ENCODE measurements around the gene SP1. TPM values are rescaled to one million over a fixed set of nuclear protein-coding genes. Genes with fewer than 3 reads are reported as not detected.

Gene SP1
- total RNA-seq, 1 donor from 2014 or later = 27.4 TPM

GRCh38 chr12:53461059-53461458, 81.1 kb downstream of the SP1 start:
- H3K27me3 ChIP-seq (ENCODE audit: low read depth) = no peaks in the 10 kb centered on the region
- intact Hi-C loops (cut with micrococcal nuclease) = no loop called here
- no peak for TF ChIP-seq CTCF (IDR thresholded peaks at IDR 0.05; ENCODE audit: borderline replicate concordance)
- no peaks in the 10 kb centered on the region for H3K9me3 ChIP-seq (replicated peaks)
- peak overlapping the region; percentile 34 for H3K4me3 ChIP-seq
- DNase-seq = peak; percentile 43
- peak overlapping the region; percentile 69 for H3K27ac ChIP-seq (replicated peaks)
- H3K4me1 ChIP-seq = peaks cover 89% of the 10 kb centered on the region
- peaks cover 100% of the 10 kb centered on the region for H3K36me3 ChIP-seq

DNA sequence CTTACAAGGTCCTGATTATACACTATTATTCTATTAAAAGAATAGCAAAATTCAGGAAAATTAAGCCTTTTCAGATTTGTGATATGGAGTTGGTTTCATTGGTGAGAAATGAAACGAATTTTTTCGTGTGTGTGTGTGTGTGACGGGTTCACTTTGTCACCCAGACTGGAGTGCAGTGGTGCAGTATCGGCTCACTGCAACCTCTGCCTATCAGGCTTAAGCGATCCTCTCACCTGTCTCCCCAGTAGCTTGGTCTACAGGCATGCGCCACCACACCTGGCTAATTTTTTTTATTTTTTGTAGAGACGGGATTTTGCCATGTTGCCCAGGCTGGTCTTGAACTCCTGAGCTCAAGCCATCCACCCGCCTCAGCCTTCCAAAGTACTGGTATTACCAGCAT, 81.6 kb downstream of the SP1 start:
- Histone ChIP-seq H3K4me3 (peak overlapping the region; percentile 34), H3K4me1 (peaks cover 89% of the 10 kb centered on the region), H3K9me3 (replicated peaks) (no peaks in the 10 kb centered on the region), H3K27ac (replicated peaks) (peak overlapping the region; percentile 69), H3K36me3 (peaks cover 100% of the 10 kb centered on the region), H3K27me3 (ENCODE audit: low read depth) (no peaks in the 10 kb centered on the region)
- no peak for TF ChIP-seq CTCF (IDR thresholded peaks at IDR 0.05; ENCODE audit: borderline replicate concordance)
- DNase-seq = no peak
- intact Hi-C loops (cut with micrococcal nuclease) = no loop called here

- H3K9me3 ChIP-seq (replicated peaks) = no peaks in the 10 kb centered on the region
- H3K4me1 ChIP-seq = peaks cover 95% of the 10 kb centered on the region
- no peak overlapping the region for H3K4me3 ChIP-seq
- peak overlapping the region; percentile 69 for H3K27ac ChIP-seq (replicated peaks)
- H3K27me3 ChIP-seq (ENCODE audit: low read depth) = no peaks in the 10 kb centered on the region
- H3K36me3 ChIP-seq = peaks cover 100% of the 10 kb centered on the region
- intact Hi-C loops (cut with micrococcal nuclease) = no loop called here
- DNase-seq = no peak
- no peak for TF ChIP-seq CTCF (IDR thresholded peaks at IDR 0.05; ENCODE audit: borderline replicate concordance)
These were observed 83.0 kb downstream of the SP1 start for GRCh38 chr12:53462935-53463334.

GRCh38 chr12:53463802-53464560, 84.0 kb downstream of the SP1 start:
- Histone ChIP-seq H3K27me3 (ENCODE audit: low read depth) (no peaks in the 10 kb centered on the region), H3K9me3 (replicated peaks) (no peaks in the 10 kb centered on the region), H3K36me3 (peaks cover 100% of the 10 kb centered on the region), H3K4me3 (no peak overlapping the region), H3K27ac (replicated peaks) (peak overlapping the region; percentile 69), H3K4me1 (peaks cover 98% of the 10 kb centered on the region)
- intact Hi-C loops (cut with micrococcal nuclease) = no loop called here
- no peak for TF ChIP-seq CTCF (IDR thresholded peaks at IDR 0.05; ENCODE audit: borderline replicate concordance)
- no peak for DNase-seq

- Histone ChIP-seq H3K4me1 (peaks cover 98% of the 10 kb centered on the region), H3K27me3 (ENCODE audit: low read depth) (no peaks in the 10 kb centered on the region), H3K27ac (replicated peaks) (peak overlapping the region; percentile 69), H3K9me3 (replicated peaks) (no peaks in the 10 kb centered on the region), H3K36me3 (peaks cover 100% of the 10 kb centered on the region), H3K4me3 (no peak overlapping the region)
- DNase-seq = no peak
- no peak for TF ChIP-seq CTCF (IDR thresholded peaks at IDR 0.05; ENCODE audit: borderline replicate concordance)
- intact Hi-C loops (cut with micrococcal nuclease) = no loop called here
These were observed 84.9 kb downstream of the SP1 start for GRCh38 chr12:53464685-53465418.

Data from left ventricle myocardium inferior (tissue), 1 donor.